Heart left ventricle (tissue), 13 donors: ENCODE data around the gene STRN3.

ENCODE experiments used
- POLR2A ChIP-seq, 2 donors: fragments of 450-650 bp; IDR thresholded peaks; one replicate each; pipeline ENCODE4 v1.6.1; 2017; ENCODE audit warnings: antibody characterized with exemption in 2 of 2, mild to moderate bottlenecking in 2 of 2, moderate library complexity in 2 of 2
- TF ChIP-seq, protein P1 (sequence below), 12 donors: fragments of 200-600 bp; sonication (generic) in 4 of 12; IDR thresholded peaks; one replicate each; pipeline versions ENCODE4 v1.5.0 to v1.8.0; 2018 to 2022; ENCODE audit warnings: antibody characterized with exemption in 12 of 12, mild to moderate bottlenecking in 5 of 12
- donor health status: ischemic (EF 13 %, LVEDD 7.1; RV severe dilation, severe dysfunction).
- donor health status: DM: no; HTN: yes; CAD: no.
- donor health status: DM: no; HTN: no; CAD: no.
- donor health status: ischemic (EF 25% LVEDD 6.9; RV normal size, moderate dysfunction).
- donor health status: ischemic (EF 25% LVEDD 5.7; RV mildly dilated, moderate dysfunction).
- donor health status: ischemic (EF 35%, LVEDD 5.7; RV mildly dilated, moderate dysfunction).
- donor health status: nonischemic (EF 11% LVEDD 7.7; RV severe dilation, severe dysfunction).
- donor health status: DM: yes; HTN: yes; CAD: no.
- donor health status: PGD.
- donor health status: ischemic (EF 29% LVEDD 5.4; RV normal size, mild dysfunction).
- donor health status: nonischemic (EF 23%, LVEDD 6.1; RV moderate dilation, normal function).

DNA sequence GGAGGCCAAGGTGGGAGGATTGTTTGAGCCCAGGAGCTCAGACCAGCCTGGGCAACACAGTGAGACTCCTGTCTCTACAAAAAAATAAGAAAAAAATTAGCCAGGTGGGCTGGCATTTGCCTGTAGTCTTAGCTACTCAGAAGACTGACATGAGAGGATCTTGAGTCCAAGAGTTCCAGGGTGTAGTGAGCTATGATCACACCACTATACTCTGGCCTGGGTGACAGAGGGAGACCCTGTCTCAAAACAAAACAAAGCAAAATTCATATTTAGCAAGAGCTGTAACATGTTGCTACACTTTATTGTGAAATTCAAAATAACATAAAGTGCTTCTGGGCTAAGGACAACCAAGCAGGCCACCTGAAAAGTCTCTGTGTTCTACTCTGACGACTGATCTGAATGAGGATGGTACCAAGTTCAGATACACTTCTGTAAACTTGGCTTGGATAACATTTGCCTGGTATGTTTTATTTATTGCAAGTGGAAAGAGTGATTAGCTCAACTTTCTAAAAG is 11.6 kb upstream of the STRN3 start:
- TF ChIP-seq, protein P1, sequence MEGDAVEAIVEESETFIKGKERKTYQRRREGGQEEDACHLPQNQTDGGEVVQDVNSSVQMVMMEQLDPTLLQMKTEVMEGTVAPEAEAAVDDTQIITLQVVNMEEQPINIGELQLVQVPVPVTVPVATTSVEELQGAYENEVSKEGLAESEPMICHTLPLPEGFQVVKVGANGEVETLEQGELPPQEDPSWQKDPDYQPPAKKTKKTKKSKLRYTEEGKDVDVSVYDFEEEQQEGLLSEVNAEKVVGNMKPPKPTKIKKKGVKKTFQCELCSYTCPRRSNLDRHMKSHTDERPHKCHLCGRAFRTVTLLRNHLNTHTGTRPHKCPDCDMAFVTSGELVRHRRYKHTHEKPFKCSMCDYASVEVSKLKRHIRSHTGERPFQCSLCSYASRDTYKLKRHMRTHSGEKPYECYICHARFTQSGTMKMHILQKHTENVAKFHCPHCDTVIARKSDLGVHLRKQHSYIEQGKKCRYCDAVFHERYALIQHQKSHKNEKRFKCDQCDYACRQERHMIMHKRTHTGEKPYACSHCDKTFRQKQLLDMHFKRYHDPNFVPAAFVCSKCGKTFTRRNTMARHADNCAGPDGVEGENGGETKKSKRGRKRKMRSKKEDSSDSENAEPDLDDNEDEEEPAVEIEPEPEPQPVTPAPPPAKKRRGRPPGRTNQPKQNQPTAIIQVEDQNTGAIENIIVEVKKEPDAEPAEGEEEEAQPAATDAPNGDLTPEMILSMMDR (IDR thresholded peaks at IDR 0.05): no peak
- TF ChIP-seq POLR2A (IDR thresholded peaks at IDR 0.05): no peak
